ENCODE measurements around the gene SF3A2.

DNA sequence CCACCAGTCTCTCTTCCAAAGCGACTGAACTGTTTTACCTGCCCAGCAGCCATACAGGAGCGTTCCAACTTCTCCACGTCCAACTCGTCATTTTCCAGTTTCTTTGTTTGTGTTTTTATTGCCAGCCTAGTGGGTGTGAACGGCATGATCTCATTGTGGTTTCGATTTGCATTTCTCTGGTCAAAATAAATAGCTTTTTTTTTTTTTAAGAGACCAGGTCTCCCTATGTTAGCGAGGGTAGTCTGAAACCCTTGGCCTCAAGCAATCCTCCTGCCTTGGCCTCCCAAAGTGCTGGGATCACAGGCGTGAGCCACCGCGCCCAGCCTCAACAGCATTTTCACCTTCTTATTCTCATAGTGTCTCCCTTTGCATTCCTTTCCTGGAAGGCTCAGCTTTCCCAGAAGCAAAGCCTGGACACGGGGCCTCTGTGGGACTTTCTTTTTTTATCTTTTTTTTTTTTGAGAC lies 23.7 kb downstream of the SF3A2 start:
- TF ChIP-seq, protein P1, sequence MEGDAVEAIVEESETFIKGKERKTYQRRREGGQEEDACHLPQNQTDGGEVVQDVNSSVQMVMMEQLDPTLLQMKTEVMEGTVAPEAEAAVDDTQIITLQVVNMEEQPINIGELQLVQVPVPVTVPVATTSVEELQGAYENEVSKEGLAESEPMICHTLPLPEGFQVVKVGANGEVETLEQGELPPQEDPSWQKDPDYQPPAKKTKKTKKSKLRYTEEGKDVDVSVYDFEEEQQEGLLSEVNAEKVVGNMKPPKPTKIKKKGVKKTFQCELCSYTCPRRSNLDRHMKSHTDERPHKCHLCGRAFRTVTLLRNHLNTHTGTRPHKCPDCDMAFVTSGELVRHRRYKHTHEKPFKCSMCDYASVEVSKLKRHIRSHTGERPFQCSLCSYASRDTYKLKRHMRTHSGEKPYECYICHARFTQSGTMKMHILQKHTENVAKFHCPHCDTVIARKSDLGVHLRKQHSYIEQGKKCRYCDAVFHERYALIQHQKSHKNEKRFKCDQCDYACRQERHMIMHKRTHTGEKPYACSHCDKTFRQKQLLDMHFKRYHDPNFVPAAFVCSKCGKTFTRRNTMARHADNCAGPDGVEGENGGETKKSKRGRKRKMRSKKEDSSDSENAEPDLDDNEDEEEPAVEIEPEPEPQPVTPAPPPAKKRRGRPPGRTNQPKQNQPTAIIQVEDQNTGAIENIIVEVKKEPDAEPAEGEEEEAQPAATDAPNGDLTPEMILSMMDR (conservative IDR thresholded peaks at IDR 0.05; ENCODE audit: low read length) = no peak
- TF ChIP-seq EZH2phosphoT487 (IDR thresholded peaks at IDR 0.05; ENCODE audit: borderline replicate concordance, low read depth, low read length) = no peak

Measured in OCI-LY7 (cell line).